ENCODE results near the gene CYP27B1.
A peak's percentile ranks its signal among the peaks of the same experiment; 100 is the strongest.

The CYP27B1 gene

GRCh38 chr12:57765698-57766463, 997 bp downstream of the CYP27B1 start:
- DNase-seq (ENCODE audit: low read depth in 2 of 2), result no peak

DNA sequence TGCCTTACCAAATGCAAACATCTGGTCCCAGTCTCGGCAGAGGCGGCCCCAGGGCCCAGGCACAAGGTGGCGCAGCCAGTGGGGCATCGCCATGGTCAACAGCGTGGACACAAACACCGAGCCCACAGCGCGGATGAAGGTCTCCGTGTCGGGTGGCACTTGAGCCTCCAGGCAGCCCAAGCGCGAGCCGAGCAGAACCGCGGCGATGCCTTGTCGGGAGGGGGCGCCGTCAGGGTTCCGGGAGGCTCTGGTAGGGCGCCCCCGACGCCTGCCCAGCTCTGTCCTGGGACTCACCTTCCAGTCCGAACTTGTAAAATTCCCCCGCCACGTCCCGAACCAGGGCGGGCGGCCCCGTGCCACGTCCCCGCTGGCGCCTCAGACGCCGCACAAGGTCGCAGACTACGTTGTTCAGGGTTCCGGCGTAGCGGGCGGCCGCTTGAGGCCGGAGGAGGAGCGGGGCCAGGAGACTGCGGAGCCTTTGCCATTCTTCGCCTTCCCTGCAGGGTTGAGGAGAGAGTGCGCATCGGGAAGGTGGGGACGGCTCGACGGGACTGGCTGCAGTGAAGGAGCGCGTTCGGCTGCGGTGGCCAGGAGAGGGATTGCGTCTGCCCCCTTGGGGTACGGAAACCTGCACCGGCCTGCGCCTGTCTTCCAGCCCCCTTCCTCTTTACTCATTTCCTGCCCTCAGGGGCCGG, 1.7 kb downstream of the CYP27B1 start:
- no peak for DNase-seq (ENCODE audit: low read depth in 2 of 2)

DNA sequence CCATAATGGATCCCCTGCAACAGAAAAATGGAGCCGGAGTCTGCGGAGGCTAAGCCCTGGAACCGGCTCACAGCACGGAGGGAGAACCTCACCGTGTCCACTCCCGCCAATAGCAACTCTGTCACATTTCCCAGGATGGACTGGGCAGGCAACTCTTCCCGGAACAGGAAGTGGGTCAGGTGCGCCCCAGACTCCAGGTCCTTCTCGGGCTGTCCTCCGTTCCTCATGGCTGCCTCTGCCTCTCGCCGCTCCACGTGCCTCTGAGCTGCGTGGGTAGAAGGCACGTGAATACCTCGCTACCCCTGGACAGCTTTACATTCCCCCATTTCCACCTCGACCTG, 2.2 kb downstream of the CYP27B1 start:
- no peak for DNase-seq (ENCODE audit: low read depth in 2 of 2)

GRCh38 chr12:57763881-57764661, 2.8 kb downstream of the CYP27B1 start:
- DNase-seq (ENCODE audit: low read depth in 2 of 2), result no peak

DNA sequence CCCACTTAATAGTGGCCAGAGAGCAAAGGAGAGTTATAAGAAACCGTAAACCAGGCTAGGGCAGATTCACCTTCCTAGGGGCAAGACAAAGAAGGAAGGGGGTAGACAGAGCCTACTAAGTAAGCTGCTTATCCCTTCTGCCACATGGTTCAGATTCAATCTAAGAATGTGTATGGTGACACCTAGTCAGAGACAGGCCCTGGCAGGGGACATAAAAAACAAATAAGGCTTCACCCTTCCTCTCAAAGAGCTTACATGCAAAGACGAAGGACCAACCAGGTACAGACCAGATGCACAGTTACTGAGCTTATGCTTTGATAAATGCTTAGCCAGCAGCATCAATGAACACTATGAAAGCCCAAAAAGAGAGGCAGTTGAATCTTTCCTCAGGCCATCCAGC, 4.4 kb downstream of the CYP27B1 start:
- DNase-seq (ENCODE audit: low read depth in 2 of 2), result no peak

- no peak for DNase-seq (ENCODE audit: low read depth in 2 of 2)
Observed at GRCh38 chr12:57761391-57761998, 5.4 kb downstream of the CYP27B1 start.

DNA sequence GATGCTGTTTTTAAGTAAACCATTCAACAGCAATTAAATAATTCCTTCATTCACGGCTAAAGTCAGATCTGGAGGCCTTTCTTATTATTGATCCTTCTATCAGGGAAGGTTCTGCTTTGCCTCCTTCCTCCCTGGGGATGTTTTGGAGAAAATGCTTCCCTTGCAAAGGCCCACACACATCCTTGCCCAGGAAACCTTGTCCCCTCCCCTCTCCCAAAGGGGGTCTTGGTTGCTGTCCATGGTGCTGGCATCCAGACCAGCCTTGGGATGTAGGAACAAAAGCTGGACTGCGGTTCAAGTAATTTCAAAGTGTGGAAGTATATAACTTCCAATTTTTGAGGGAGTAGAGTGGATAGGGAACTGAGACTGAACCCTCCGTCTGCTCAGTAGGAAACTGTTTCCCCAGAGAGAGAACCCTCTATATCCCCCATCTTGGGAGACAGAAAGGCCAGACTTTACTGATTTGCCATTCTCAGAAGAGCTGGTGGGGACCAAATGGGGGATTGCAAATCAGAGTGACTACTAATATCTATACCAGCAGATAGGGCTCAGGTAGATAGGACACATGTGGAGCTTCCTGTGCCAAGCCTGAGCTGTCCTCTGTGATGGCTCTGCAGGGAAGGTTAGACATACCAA, 6.4 kb downstream of the CYP27B1 start:
- DNase-seq (ENCODE audit: low read depth in 2 of 2), result no peak

DNA sequence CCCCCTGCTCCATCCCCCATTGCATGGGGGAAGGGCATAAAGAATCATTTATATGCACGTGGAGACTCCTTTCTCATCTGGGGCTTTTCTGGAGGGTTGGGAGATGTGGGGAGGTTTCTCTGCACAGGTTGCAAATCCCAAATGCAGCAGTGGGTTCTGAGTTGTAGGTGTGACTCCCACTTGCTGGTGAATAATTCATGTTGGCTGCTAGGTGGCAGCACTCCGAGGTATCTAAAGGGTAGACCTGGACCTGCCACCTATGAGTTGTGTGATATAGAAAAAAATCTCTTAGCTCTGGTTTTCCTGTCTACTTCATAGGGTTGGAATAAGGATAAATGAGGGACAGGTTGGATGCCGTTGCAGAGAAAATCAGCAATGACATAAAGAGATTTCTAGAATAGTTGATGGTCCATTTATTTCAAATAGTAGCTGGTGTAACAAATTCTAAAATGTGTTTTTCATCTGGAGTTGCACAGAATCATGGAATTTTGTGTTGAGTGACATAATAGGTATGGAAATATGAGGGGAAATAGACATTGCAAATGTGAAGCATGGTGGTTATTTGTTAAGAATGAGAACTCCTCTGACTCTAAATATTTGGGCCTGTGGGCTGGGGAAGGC, 7.4 kb downstream of the CYP27B1 start:
- DNase-seq (ENCODE audit: low read depth in 2 of 2), result no peak

GRCh38 chr12:57758552-57759359, 8.1 kb downstream of the CYP27B1 start:
- DNase-seq (ENCODE audit: low read depth in 2 of 2), result no peak

GRCh38 chr12:57757771-57758170, 9.1 kb downstream of the CYP27B1 start:
- no peak for DNase-seq (ENCODE audit: low read depth in 2 of 2)

GRCh38 chr12:57756406-57757341, 10.2 kb downstream of the CYP27B1 start:
- no peak for DNase-seq (ENCODE audit: low read depth in 2 of 2)

GRCh38 chr12:57755454-57756372, 11.2 kb downstream of the CYP27B1 start:
- no peak for DNase-seq (ENCODE audit: low read depth in 2 of 2)

DNA sequence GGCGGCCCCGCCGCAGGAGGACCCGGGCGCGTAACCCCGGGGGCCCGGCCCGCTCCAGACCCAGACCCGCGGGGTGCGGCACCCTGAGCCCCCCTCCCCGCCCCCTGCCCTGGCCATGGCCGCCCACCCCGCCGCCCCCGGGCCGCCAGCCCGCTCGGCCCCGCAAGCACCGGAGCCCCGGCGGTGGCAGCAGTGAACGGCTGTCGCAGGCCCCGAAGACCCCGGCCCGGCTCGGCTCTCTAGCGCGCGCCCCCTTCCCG, 11.8 kb downstream of the CYP27B1 start:
- no peak for DNase-seq (ENCODE audit: low read depth in 2 of 2)

GRCh38 chr12:57754411-57755193, 12.3 kb downstream of the CYP27B1 start, which contains the start of gene MARCHF9:
Gene MARCHF9 (plus strand): TSS chr12:57755103. CDS start chr12:57755529, 426 bp downstream.
- peak; percentile 66 to 70 for DNase-seq (ENCODE audit: low read depth in 2 of 2)

DNA sequence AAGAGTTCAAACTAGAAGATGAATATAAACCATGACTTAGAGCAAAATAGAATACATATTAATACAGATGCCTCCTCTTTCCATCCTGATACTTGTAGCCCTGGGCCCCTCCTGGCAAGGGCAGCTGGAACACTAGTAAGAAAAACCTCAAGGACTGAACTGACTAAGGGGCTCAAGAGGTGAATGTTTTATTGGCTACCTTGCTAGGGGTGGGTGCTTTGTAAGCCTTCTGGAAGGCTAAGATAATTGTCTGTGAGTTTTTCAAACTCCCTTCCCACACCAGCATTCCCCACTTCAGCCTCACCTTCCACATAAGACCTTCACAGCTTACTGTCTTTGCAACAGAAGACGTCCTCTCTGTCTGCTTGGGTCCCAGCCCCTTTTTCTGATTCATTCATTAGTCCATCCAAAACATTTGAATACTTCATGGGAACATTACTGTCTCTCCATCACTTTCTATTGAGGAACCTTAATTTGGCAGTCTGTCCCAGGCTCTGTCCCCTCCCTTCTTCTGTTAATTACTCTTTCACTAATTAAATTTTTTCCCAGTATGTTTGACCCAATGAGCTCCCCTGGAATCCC, 13.0 kb downstream of the CYP27B1 start:
- no peak for DNase-seq (ENCODE audit: low read depth in 2 of 2)

DNA sequence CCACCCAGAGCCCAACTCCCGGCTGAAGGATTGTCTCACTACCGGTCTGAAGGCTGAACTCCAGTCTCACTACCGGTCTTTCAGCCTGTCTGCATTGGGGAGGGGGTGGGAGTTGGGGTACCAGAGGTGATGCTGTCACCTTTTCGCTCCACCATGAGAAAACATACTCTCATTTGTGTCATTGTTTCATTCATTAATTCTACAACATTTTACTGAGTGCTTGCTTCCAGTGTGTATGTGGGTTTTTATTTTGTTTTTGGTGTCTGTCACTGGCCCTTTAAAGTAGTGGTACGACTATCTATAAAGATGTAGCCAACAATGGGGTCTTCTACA, 14.2 kb downstream of the CYP27B1 start:
- DNase-seq (ENCODE audit: low read depth in 2 of 2), result no peak
